ENCODE measurements around the gene AIFM3. TPM values are rescaled to one million over a fixed set of nuclear protein-coding genes. Genes with fewer than 3 reads are reported as not detected.

The AIFM3 gene
- total RNA-seq, 1 experiment from 2014 or later: 4.2 TPM

- intact Hi-C loops (cut with micrococcal nuclease; ENCODE audit: unreplicated experiment): no loop called here
- H3K27ac Mint-ChIP-seq (ENCODE audit: unreplicated experiment): no peak overlapping the region
- no TSS peak for BruUV-seq (replicated peaks)
- TF ChIP-seq CTCF (IDR thresholded peaks at IDR 0.05; ENCODE audit: unreplicated experiment): no peak
- peaks cover 18% of the 10 kb centered on the region for H3K4me1 Mint-ChIP-seq (ENCODE audit: low read depth, unreplicated experiment)
- CTCF ChIA-PET: no interaction called here
- H3K4me3 Mint-ChIP-seq (ENCODE audit: low read depth, unreplicated experiment): peak overlapping the region; percentile 65
- H3K36me3 Mint-ChIP-seq (ENCODE audit: insufficient read depth, unreplicated experiment): no peaks in the 10 kb centered on the region
- H3K9me3 Mint-ChIP-seq (ENCODE audit: low read depth, unreplicated experiment): no peaks in the 10 kb centered on the region
- peaks cover 42% of the 10 kb centered on the region for H3K27me3 Mint-ChIP-seq (ENCODE audit: unreplicated experiment)
- no peak for DNase-seq
Observed at GRCh38 chr22:21015466-21016006, 48.5 kb downstream of the AIFM3 start.

- no TSS peak for BruUV-seq (replicated peaks)
- Mint-ChIP-seq H3K27ac (ENCODE audit: unreplicated experiment) (no peak overlapping the region), H3K36me3 (ENCODE audit: insufficient read depth, unreplicated experiment) (no peaks in the 10 kb centered on the region), H3K27me3 (ENCODE audit: unreplicated experiment) (peaks cover 54% of the 10 kb centered on the region), H3K4me1 (ENCODE audit: low read depth, unreplicated experiment) (peaks cover 18% of the 10 kb centered on the region), H3K4me3 (ENCODE audit: low read depth, unreplicated experiment) (no peak overlapping the region), H3K9me3 (ENCODE audit: low read depth, unreplicated experiment) (no peaks in the 10 kb centered on the region)
- intact Hi-C loops (cut with micrococcal nuclease; ENCODE audit: unreplicated experiment): no loop called here
- CTCF ChIA-PET: interaction anchor here (0.7 kb wide), 1 partner anchor 131 kb away, joined by 6 read pairs; no protein-coding TSS in a partner anchor
- no peak for TF ChIP-seq CTCF (IDR thresholded peaks at IDR 0.05; ENCODE audit: unreplicated experiment)
- no peak for DNase-seq
Observed at GRCh38 chr22:21016644-21017420, 49.8 kb downstream of the AIFM3 start.

- BruUV-seq (replicated peaks): no TSS peak
- no peaks in the 10 kb centered on the region for H3K9me3 Mint-ChIP-seq (ENCODE audit: low read depth, unreplicated experiment)
Observed at GRCh38 chr22:21018314-21018713, 51.3 kb downstream of the AIFM3 start.

GRCh38 chr22:21020802-21021429 is 53.9 kb downstream of the AIFM3 start:
- CTCF ChIA-PET: no interaction called here
- no peaks in the 10 kb centered on the region for H3K9me3 Mint-ChIP-seq (ENCODE audit: low read depth, unreplicated experiment)
- H3K4me3 Mint-ChIP-seq (ENCODE audit: low read depth, unreplicated experiment): no peak overlapping the region
- TF ChIP-seq CTCF (IDR thresholded peaks at IDR 0.05; ENCODE audit: unreplicated experiment): peak; percentile 24
- no TSS peak for BruUV-seq (replicated peaks)
- peaks cover 62% of the 10 kb centered on the region for H3K27me3 Mint-ChIP-seq (ENCODE audit: unreplicated experiment)
- intact Hi-C loops (cut with micrococcal nuclease; ENCODE audit: unreplicated experiment): no loop called here
- no peaks in the 10 kb centered on the region for H3K4me1 Mint-ChIP-seq (ENCODE audit: low read depth, unreplicated experiment)
- no peak for DNase-seq
- H3K27ac Mint-ChIP-seq (ENCODE audit: unreplicated experiment): no peak overlapping the region
- peaks cover 4% of the 10 kb centered on the region for H3K36me3 Mint-ChIP-seq (ENCODE audit: insufficient read depth, unreplicated experiment)

More at GRCh38 chr22:21018314-21018713, 51.3 kb downstream of the AIFM3 start:
- Mint-ChIP-seq H3K4me1 (ENCODE audit: low read depth, unreplicated experiment) (peaks cover 18% of the 10 kb centered on the region), H3K27me3 (ENCODE audit: unreplicated experiment) (peaks cover 61% of the 10 kb centered on the region), H3K36me3 (ENCODE audit: insufficient read depth, unreplicated experiment) (no peaks in the 10 kb centered on the region), H3K27ac (ENCODE audit: unreplicated experiment) (no peak overlapping the region), H3K4me3 (ENCODE audit: low read depth, unreplicated experiment) (no peak overlapping the region)
- intact Hi-C loops (cut with micrococcal nuclease; ENCODE audit: unreplicated experiment): no loop called here
- DNase-seq: no peak
- no peak for TF ChIP-seq CTCF (IDR thresholded peaks at IDR 0.05; ENCODE audit: unreplicated experiment)
- CTCF ChIA-PET: no interaction called here
